SW 1271 (cell line): ENCODE results near the gene AHCYL2.
"Not testable (repeated sequence)": the region's sequence is repeated elsewhere in the genome, so short reads cannot be mapped to it uniquely, and the experiment has no call there.

Source experiments
- DNase-seq, 2 experiments: peaks; one replicate each; lab custom pipeline; 2025; lab: John Stamatoyannopoulos, UW

AHCYL2 gene

DNA sequence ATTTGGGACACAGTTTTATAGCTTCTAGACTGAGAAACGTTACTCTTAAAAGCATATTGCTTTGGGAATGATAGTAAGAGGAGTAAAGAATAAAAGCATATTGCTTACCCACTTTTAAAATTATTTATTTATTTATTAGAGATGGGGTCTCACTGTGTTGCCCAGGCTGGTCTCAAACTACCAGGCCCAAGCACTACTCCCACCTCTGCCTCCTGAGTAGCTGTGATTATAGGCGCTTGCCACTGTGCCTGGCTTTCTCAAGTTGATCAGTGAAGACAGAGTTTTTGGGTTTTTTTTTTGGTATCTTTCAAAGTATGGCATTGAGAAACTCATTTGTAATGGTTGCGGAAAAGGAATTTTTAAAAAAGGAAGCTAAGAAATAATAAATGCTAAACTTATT is 68.0 kb downstream of the AHCYL2 start:
- DNase-seq: no peak

DNA sequence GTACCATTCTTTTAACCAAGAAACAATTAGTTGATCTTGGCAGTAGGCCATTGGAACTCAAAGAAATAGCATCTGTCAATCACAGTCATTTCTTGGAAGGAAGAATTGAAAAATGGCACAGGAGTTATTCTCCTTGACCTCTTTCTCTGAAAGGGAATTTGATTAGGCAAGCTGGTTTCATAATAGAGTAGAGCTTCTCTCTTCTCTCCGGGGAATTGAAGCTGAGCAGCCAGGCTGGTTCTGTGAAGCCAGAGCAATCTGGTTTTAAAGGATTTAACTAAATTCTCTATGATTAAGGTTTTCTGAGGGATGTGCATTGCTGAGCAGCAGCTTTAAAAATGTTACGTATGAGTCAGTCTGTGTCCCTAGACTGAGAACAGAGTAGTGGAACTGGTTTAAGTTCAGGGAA is 70.2 kb downstream of the AHCYL2 start:
- no peak for DNase-seq

GRCh38 chr7:129298268-129298893 is 73.6 kb downstream of the AHCYL2 start:
- peak in 1 of 2 experiments; percentile 27 for DNase-seq

DNA sequence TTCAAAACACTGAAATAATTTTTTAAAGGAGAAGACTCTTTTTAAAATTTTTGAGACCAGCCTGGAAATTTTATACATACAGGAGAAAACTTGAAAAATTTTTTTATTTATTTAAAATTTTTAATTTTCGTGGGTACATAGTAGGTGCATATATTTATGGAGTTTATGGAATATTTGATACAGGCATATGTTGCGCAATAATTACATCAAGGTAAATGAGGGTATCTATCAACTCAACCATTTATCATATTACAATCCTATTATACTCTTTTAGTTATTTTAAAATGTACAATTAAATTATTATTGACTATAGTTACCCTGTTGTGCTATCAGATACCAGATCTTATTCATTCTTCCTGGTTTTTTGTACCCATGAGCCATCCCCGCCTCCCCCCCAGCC is 75.1 kb downstream of the AHCYL2 start:
- no peak for DNase-seq

GRCh38 chr7:129300299-129300698 is 75.5 kb downstream of the AHCYL2 start:
- DNase-seq: not testable (repeated sequence)

- no peak for DNase-seq
Measured at GRCh38 chr7:129307592-129307991, 82.8 kb downstream of the AHCYL2 start.

- DNase-seq: no peak
Measured at GRCh38 chr7:129308047-129308446, 83.2 kb downstream of the AHCYL2 start.

DNA sequence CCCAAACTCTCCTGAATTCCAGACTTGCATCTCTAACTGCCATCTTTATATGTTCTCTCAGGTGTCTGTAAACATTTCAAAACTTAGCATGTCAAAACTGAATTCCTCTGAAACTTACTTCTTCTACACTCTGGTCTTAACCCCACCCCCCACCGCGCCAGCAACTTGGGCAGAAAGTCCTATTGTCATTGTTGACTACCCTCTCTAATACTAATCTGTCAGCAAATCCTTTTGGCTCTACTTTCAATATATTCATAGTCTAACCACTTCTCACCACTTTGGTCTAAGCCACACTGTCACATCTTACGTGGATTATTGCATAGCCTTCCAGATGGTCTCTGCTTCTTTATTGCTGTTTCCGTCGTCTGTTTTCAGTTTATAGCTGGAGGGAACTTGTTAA is 86.6 kb downstream of the AHCYL2 start:
- DNase-seq: no peak

DNA sequence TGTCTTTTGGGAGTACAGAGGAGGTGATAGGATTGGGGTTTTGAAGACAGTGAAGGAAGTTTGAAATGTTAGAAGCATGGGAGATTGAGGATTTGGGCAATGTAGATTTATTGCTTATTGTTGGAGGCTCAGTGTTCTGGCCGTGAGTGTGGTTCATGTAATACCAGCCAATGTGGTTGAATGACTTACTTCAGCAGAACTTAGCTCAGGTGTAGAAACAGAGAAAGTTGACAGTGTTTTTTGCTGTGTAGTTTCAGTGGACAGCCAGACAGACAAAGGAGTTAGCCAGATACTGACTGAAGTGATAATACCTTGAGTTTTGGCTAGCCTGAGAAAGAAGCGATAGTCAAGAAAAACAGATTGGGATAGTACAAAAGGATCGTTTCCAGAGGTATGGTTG is 88.5 kb downstream of the AHCYL2 start:
- DNase-seq: no peak

DNA sequence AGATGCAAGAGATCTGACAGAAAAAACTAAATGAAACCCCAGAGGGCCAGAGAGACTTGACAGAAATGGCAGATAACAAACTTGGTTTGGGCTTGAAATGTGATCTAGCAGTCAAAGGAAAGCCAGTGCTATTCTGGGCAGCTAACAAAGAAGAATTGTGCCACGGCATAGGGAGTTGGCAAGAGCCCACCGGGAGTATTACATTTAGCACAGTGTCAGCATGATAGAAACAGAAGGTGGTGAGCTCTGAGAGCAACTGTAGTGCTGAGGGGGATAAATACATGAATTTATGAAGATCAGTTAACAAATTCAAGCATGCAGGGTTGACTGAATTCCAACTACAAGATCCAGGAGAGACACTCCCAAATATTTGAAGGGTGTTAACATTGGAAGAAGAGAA is 91.1 kb downstream of the AHCYL2 start:
- DNase-seq: no peak

- no peak for DNase-seq
Measured at GRCh38 chr7:129317450-129317849, 92.6 kb downstream of the AHCYL2 start.

DNA sequence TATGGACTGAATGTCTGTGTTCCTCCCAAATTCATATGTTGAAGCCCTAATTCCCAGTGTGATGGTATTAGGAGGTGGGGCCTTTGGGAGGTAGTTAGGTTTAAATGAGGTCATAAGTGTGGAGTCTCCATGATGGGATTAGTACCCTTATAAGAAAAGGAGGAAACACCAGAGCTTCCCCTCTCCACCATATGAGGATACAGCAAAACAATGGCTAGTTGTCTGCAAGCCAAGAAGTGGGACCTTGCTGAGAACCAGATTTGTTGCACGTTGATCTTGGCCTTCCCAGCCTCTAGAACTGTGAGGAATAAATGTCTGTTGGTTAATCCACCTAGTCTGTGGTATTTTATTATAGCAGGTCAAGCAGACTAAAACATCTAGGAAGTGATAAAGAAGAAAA is 102.2 kb downstream of the AHCYL2 start:
- no peak for DNase-seq

DNA sequence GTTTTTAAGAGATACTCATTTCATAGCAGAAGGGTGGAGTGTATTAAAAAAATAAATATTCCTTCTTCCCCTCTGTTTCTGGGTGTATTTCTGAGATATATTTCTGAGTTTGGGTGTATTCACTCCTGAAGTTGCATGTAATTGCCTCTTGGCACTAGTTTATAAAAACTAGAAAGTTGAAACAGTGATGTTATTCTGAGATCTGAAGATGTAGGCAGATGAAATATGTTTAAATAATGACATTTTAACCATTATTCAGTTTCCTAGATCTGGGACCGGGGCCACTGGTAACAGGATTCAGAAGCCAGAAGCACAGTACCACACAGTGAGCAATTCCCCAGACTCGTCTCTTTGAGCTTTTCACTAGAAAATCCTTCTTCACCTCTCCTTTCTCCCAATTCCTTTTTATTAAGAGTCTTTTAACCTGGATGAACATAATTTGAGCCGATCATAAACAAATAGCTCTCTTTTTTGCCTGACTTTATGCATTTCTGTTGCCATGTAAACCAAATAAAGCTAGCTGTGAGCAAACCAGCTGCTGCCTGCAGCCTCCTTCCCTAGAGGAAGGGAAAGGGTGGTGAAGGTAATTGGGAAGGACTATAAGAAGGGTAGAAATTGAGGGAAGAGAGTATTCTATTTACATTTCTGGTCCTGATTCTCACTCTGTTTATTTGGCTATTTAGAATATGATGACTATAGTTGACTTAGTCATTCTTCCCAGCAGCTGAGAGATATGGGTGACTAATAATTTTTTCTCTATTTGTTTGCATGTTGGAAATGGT is 107.6 kb downstream of the AHCYL2 start:
- DNase-seq: peak in 1 of 2 experiments; percentile 22

- no peak for DNase-seq
Measured at GRCh38 chr7:129334473-129334872, 109.6 kb downstream of the AHCYL2 start.

- DNase-seq: no peak
Measured at GRCh38 chr7:129338450-129338849, 113.6 kb downstream of the AHCYL2 start.

GRCh38 chr7:129341212-129341611 is 116.4 kb downstream of the AHCYL2 start:
- DNase-seq: no peak

- DNase-seq: no peak
Measured at GRCh38 chr7:129341816-129342806, 117.3 kb downstream of the AHCYL2 start.

DNA sequence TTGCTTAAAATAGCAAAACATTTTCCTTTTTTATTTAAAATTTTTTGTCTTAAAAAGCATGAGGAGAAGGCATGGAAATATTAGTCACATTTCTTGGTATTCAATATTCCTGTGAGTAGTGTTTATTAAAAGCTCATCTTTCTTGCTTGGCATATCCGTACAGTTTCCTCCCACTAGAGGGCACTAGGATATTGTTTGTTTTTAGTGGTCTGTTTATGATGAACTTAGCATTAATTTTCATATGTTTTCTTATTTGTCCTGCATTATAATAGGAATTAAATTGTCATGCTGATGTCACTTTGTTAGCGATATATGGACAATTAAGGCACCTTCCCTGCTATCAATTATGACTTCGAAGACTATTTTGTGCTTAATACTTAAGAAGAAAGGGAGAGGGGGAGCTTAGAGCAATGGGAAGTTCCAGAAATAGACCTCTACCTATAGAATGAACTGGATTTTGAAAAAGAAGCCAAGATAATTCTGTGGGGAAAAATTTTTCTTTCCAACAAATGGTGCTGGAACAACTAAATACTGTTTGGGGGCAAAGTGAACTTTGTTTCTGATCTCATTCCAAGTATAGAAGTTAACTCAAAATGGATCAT is 118.4 kb downstream of the AHCYL2 start:
- DNase-seq: peak in 1 of 2 experiments; percentile 56

DNA sequence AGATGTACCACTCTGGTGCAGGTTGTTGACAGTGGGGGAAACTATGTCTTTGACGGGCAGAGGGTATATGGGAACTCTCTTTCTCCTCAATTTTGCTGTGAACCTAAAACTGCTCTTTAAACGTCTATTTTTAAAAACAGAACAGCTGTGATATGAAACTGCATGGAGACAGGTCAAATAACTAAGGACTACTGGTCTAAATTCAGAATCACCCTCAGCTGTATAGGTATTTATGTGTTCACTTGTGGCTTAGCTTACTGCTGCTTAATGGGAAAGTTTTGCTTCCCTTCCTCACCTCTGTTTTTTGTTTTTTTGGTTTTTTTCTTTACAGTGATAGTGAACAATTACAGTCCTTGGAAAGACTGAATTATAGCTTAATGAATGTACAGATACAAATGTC is 122.5 kb downstream of the AHCYL2 start:
- no peak for DNase-seq

- DNase-seq: no peak
Measured at GRCh38 chr7:129348023-129348740, 123.4 kb downstream of the AHCYL2 start.

- no peak for DNase-seq
Measured at GRCh38 chr7:129351320-129351719, 126.5 kb downstream of the AHCYL2 start.
